ENCODE measurements around the gene SCAMP4.

DNA sequence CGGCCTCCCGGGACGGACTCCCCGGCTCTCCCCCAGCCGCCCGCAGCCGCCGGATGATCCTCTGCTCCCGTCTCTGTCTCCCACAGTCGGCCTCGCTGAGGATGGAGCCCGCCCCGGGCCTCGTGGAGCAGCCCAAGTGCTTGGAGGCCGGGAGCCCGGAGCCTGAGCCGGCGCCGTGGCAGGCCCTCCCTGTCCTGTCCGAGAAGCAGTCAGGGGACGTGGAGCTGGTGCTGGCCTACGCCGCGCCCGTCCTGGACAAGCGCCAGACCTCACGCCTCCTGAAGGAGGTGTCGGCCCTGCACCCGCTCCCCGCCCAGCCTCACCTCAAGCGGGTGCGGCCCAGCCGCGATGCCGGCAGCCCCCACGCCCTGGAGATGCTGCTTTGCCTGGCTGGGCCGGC, 6.8 kb downstream of the SCAMP4 start:
- TF ChIP-seq, protein P1, sequence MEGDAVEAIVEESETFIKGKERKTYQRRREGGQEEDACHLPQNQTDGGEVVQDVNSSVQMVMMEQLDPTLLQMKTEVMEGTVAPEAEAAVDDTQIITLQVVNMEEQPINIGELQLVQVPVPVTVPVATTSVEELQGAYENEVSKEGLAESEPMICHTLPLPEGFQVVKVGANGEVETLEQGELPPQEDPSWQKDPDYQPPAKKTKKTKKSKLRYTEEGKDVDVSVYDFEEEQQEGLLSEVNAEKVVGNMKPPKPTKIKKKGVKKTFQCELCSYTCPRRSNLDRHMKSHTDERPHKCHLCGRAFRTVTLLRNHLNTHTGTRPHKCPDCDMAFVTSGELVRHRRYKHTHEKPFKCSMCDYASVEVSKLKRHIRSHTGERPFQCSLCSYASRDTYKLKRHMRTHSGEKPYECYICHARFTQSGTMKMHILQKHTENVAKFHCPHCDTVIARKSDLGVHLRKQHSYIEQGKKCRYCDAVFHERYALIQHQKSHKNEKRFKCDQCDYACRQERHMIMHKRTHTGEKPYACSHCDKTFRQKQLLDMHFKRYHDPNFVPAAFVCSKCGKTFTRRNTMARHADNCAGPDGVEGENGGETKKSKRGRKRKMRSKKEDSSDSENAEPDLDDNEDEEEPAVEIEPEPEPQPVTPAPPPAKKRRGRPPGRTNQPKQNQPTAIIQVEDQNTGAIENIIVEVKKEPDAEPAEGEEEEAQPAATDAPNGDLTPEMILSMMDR (IDR thresholded peaks at IDR 0.05; ENCODE audit: borderline replicate concordance, extremely low read depth, low read length, poor library complexity, severe bottlenecking) = no peak
- TF ChIP-seq EZH2 (IDR thresholded peaks at IDR 0.05; ENCODE audit: borderline replicate concordance, low read depth, low read length, severe bottlenecking) = no peak

Data from DND-41 (cell line).